Gastrocnemius medialis (tissue), 4 donors: Measurements from ENCODE around the gene ITGB5.

Experiments used
- POLR2A ChIP-seq, 2 donors: fragments of 450-650 bp; IDR thresholded peaks; one replicate each; pipeline ENCODE4 v1.6.1; 2017; ENCODE audit warnings: antibody characterized with exemption in 2 of 2, mild to moderate bottlenecking in 2 of 2, moderate library complexity in 2 of 2
- TF ChIP-seq, protein P1 (sequence below), 5 experiments: fragments of 450-650 bp in 3 of 5; fragments of 200-600 bp in 2 of 5; sonication (generic) in 2 of 5; IDR thresholded peaks in 4 of 5; conservative IDR thresholded peaks in 1 of 5; 1 replicate in 4 of 5; 2 replicates in 1 of 5; pipeline ENCODE4 v1.5.1; 2016 to 2019; ENCODE audit warnings: antibody characterized with exemption in 5 of 5, mild to moderate bottlenecking in 3 of 5, moderate library complexity in 3 of 5

GRCh38 chr3:124770336-124771082 is 116.7 kb downstream of the ITGB5 start:
- TF ChIP-seq, protein P1, sequence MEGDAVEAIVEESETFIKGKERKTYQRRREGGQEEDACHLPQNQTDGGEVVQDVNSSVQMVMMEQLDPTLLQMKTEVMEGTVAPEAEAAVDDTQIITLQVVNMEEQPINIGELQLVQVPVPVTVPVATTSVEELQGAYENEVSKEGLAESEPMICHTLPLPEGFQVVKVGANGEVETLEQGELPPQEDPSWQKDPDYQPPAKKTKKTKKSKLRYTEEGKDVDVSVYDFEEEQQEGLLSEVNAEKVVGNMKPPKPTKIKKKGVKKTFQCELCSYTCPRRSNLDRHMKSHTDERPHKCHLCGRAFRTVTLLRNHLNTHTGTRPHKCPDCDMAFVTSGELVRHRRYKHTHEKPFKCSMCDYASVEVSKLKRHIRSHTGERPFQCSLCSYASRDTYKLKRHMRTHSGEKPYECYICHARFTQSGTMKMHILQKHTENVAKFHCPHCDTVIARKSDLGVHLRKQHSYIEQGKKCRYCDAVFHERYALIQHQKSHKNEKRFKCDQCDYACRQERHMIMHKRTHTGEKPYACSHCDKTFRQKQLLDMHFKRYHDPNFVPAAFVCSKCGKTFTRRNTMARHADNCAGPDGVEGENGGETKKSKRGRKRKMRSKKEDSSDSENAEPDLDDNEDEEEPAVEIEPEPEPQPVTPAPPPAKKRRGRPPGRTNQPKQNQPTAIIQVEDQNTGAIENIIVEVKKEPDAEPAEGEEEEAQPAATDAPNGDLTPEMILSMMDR (IDR thresholded peaks at IDR 0.05 in 4 of 5, conservative IDR thresholded peaks at IDR 0.05 in 1 of 5): no peak
- TF ChIP-seq POLR2A (IDR thresholded peaks at IDR 0.05): no peak
